ENCODE measurements around the gene HOXA11.

The HOXA11 gene

DNA sequence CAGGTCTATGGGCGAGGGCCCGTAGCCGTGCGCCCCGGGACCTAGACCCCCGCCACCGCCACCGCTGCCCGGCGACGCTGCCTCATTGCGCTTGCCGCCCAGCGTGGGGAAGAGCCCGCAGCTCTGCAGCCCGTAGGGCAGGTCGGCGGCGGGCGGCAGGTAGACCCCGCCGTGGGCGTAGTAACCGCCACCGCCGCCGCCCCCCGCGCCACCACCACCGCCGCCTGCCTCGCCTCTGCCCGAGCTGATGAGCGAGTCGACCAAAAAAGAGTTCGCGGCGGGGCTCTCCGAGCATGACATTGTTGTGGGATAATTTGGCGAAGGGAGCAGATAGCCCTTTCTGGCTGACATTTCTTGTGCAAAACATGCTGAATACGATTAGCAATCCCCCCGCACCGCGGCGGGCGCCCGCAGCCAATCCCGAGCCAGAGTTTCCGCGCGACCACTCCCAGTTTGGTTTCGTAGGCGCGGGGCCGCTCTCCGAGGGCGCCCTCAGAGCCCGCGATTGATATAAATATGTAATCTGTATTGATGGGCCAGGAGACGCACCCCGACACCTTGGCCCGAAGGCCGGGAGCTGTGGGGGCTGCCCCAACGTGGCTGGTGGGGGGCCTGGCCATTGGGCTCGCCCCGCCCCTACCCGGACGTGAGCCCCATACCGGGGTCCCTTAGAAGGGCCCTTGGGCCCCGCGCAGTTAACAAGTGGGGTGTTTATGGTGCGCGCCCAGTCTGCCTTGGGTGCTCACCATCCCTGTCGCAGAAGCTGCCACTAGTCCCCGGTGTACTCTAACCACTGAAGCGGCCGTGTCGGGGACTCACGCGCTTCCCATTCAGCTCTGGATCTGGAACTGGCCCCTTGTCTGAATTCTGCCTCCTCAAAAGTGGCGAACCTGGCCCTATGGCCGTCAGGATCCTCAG, 10.8 kb downstream of the HOXA11 start, which contains the start of gene HOXA10 (continued):
- TF ChIP-seq, protein P1, sequence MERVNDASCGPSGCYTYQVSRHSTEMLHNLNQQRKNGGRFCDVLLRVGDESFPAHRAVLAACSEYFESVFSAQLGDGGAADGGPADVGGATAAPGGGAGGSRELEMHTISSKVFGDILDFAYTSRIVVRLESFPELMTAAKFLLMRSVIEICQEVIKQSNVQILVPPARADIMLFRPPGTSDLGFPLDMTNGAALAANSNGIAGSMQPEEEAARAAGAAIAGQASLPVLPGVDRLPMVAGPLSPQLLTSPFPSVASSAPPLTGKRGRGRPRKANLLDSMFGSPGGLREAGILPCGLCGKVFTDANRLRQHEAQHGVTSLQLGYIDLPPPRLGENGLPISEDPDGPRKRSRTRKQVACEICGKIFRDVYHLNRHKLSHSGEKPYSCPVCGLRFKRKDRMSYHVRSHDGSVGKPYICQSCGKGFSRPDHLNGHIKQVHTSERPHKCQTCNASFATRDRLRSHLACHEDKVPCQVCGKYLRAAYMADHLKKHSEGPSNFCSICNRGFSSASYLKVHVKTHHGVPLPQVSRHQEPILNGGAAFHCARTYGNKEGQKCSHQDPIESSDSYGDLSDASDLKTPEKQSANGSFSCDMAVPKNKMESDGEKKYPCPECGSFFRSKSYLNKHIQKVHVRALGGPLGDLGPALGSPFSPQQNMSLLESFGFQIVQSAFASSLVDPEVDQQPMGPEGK (CRISPR knock-in tag; IDR thresholded peaks at IDR 0.05; ENCODE audit: borderline replicate concordance), result no peak

DNA sequence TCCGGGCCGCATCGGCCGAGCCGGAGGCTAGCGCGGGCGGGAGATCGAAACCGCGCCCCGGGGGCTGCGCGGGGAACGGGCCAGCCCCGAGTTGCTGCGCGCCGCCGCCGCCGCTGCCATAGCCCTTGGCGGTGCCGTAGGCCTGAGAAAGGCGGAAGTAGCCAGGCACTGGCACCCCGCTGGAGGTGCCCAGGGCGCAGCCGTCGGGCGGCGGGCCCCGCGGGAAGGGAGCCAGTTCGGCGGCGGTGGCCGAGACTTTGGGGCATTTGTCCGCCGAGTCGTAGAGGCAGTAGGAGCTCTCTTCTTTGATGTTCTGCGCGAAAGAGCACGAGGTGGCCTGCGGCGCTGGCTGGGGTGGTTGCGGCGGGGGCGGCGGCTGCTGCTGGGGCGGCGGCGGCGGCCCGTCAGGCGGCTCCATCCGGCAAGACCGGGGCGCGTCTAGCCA, 11.5 kb downstream of the HOXA11 start:
- no peak for TF ChIP-seq RARB (CRISPR knock-in tag; IDR thresholded peaks at IDR 0.05)
- TF ChIP-seq, protein P2, sequence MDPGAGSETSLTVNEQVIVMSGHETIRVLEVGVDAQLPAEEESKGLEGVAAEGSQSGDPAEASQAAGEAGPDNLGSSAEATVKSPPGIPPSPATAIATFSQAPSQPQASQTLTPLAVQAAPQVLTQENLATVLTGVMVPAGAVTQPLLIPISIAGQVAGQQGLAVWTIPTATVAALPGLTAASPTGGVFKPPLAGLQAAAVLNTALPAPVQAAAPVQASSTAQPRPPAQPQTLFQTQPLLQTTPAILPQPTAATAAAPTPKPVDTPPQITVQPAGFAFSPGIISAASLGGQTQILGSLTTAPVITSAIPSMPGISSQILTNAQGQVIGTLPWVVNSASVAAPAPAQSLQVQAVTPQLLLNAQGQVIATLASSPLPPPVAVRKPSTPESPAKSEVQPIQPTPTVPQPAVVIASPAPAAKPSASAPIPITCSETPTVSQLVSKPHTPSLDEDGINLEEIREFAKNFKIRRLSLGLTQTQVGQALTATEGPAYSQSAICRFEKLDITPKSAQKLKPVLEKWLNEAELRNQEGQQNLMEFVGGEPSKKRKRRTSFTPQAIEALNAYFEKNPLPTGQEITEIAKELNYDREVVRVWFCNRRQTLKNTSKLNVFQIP (CRISPR knock-in tag; IDR thresholded peaks at IDR 0.05; ENCODE audit: borderline replicate concordance, low read depth), result no peak
- no peak for TF ChIP-seq ZNF8 (CRISPR knock-in tag; IDR thresholded peaks at IDR 0.05)
- TF ChIP-seq ZFP30 (CRISPR knock-in tag; IDR thresholded peaks at IDR 0.05), result no peak
- TF ChIP-seq ZC3H10 (CRISPR knock-in tag; IDR thresholded peaks at IDR 0.05), result no peak
- no peak for TF ChIP-seq TOX (CRISPR knock-in tag; IDR thresholded peaks at IDR 0.05; ENCODE audit: borderline replicate concordance)
- TF ChIP-seq ZNF565 (CRISPR knock-in tag; conservative IDR thresholded peaks at IDR 0.05; ENCODE audit: low read depth), result no peak
- TF ChIP-seq OSR1 (CRISPR knock-in tag; IDR thresholded peaks at IDR 0.05), result no peak

DNA sequence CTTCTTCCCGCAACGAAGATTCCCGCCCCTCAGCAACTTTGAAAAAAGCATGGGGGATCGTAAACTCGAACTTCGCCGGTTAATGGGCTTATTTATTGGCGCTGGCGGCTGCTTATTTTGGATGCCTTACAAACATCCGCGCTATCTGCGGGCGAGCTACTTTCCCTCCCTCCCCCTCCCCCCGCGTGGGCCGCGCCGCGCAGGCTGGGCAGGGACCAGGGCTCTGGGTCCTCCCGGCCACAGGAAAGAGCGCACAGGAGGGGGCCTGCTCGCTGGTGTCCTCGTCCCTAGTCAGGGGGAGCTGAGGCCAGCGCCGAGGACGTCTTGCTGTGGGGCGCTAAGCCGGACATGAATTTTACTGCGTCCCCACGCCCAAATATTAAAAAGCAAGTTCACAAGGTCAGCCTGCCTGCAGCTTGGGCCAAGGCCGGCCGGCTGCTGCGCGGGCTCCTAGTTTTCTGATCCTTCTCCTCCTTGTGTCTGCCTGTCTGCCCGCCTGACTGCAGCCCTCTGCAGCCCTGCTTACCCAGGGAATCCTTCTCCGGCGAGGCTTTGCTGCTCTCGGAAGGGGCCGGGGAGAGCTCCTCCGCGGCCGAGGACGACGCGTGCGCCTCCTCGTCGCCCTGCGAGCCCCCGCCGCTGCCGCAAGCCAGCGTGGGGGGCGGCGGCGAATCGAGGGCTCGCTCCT, 12.1 kb downstream of the HOXA11 start:
- TF ChIP-seq PPARA (CRISPR knock-in tag; IDR thresholded peaks at IDR 0.05; ENCODE audit: borderline replicate concordance), result no peak
- no peak for TF ChIP-seq GLIS3 (CRISPR knock-in tag; IDR thresholded peaks at IDR 0.05)
- TF ChIP-seq ARNTL (CRISPR knock-in tag; IDR thresholded peaks at IDR 0.05; ENCODE audit: borderline replicate concordance, low read depth), result no peak
- no peak for TF ChIP-seq ISL1 (CRISPR knock-in tag; IDR thresholded peaks at IDR 0.05)
- TF ChIP-seq ZC3H10 (CRISPR knock-in tag; IDR thresholded peaks at IDR 0.05), result no peak
- TF ChIP-seq ZNF70 (CRISPR knock-in tag; IDR thresholded peaks at IDR 0.05), result no peak
- peak; percentile 8; the same call in 1 of the 3 replicates for ATAC-seq

More for the DNA sequence above, 11.5 kb downstream of the HOXA11 start:
- no peak for ATAC-seq

DNA sequence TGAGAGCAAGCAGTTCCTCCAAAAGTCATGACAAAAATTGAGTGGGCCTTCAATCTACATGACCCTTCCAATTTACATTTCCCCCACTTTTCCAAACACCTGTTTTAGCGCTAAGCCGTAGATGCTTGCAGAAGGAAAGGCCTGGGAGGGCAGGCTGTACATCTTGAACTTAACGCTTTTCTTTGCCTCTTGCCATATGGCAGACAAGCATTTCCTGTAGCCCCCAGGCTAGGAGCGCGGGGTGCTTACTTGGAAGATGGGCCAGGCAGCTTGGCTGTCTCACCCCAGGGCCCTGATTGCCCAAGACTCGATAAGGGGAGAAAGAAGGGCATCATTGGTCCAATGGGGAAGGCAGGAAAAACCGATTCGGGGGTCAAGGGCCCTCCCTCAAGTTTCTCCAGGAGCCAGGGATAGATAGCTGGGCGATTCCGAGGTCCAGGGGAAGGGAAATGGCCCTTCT, 12.7 kb downstream of the HOXA11 start:
- no peak for ATAC-seq
- TF ChIP-seq ZNF8 (CRISPR knock-in tag; IDR thresholded peaks at IDR 0.05) (no peak), BACH2 (CRISPR knock-in tag; IDR thresholded peaks at IDR 0.05; ENCODE audit: borderline replicate concordance) (no peak), ZC3H10 (CRISPR knock-in tag; IDR thresholded peaks at IDR 0.05) (no peak), ZNF565 (CRISPR knock-in tag; conservative IDR thresholded peaks at IDR 0.05; ENCODE audit: low read depth) (no peak), CSDC2 (CRISPR knock-in tag; IDR thresholded peaks at IDR 0.05) (no peak), PPARA (CRISPR knock-in tag; IDR thresholded peaks at IDR 0.05; ENCODE audit: borderline replicate concordance) (no peak), ESRRG (CRISPR knock-in tag; IDR thresholded peaks at IDR 0.05) (no peak)
- TF ChIP-seq, protein P3, sequence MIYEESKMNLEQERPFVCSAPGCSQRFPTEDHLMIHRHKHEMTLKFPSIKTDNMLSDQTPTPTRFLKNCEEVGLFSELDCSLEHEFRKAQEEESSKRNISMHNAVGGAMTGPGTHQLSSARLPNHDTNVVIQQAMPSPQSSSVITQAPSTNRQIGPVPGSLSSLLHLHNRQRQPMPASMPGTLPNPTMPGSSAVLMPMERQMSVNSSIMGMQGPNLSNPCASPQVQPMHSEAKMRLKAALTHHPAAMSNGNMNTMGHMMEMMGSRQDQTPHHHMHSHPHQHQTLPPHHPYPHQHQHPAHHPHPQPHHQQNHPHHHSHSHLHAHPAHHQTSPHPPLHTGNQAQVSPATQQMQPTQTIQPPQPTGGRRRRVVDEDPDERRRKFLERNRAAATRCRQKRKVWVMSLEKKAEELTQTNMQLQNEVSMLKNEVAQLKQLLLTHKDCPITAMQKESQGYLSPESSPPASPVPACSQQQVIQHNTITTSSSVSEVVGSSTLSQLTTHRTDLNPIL (CRISPR knock-in tag; IDR thresholded peaks at IDR 0.05; ENCODE audit: low read depth), result no peak
- TF ChIP-seq, protein P2 (CRISPR knock-in tag; IDR thresholded peaks at IDR 0.05; ENCODE audit: borderline replicate concordance, low read depth), result no peak

Measured in SK-N-SH treated with all-trans-retinoic acid at 6 μM for 48 hours (cell line).